GM12878 (cell line): ENCODE results near the gene PSMA7. TPM values are rescaled to one million over a fixed set of nuclear protein-coding genes. Genes with fewer than 3 reads are reported as not detected.

Source experiments
- ATAC-seq: fragments of 200-7000 bp; cut with Tn5 transposase; 3 replicates; pipeline ENCODE4 v1.9.1; 2020; ENCODE audit warnings: mild to moderate bottlenecking, moderate library complexity
- BruUV-seq: library from RNA; stranded (reverse); fragments of 400-500 nt; replicated peaks from 2 replicates; lab custom pipeline; 2021; lab: Mats Ljungman, UMichigan
- CTCF ChIA-PET: fragments of 300-600 bp; sonication (Branson Sonifier 250); formaldehyde crosslinking; extraction: SDS; loops from one replicate; lab custom pipeline; 2021; ENCODE audit warnings: inconsistent platforms; lab: Yijun Ruan, JAX
- POLR2A ChIA-PET: fragments of 350-600 bp; formaldehyde crosslinking; extraction: SDS; loops from one replicate; lab custom pipeline; 2021; ENCODE audit warnings: inconsistent platforms; lab: Charles Lee
- RAD21 ChIA-PET: fragments of 300-600 bp; sonication (Branson Sonifier 250); formaldehyde crosslinking; loops from one replicate; lab custom pipeline; 2023; ENCODE audit warnings: antibody characterized with exemption; ENCODE audit not compliant: unreplicated experiment; lab: Charles Lee
- SMC1A ChIA-PET: fragments of 300-600 bp; sonication (Branson Sonifier 250); formaldehyde crosslinking; loops from one replicate; lab custom pipeline; 2023; ENCODE audit not compliant: unreplicated experiment, uncharacterized antibody; lab: Charles Lee
- DNase-seq: peaks from one replicate; pipeline ENCODE4 v3.0.0-alpha.2; 2011; ENCODE audit warnings: low read depth, low spot score
- FAIRE-seq: peaks from 3 replicates; lab custom pipeline; 2011; peaks lifted over from hg19 to GRCh38; lab: Jason Lieb, UNC
- H2AFZ ChIP-seq: 2 replicates; pipeline ENCODE4 v1.6.0; 2011; ENCODE audit warnings: low read depth, low read length, control low read depth; ENCODE audit not compliant: control insufficient read depth
- H3K27ac ChIP-seq: 2 replicates; pipeline ENCODE4 v1.5.1; 2011; ENCODE audit warnings: control low read depth; ENCODE audit not compliant: control insufficient read depth, insufficient read depth
- H3K27me3 ChIP-seq, 2 experiments: replicated peaks in 1 of 2; 2 replicates each; pipeline versions ENCODE4 v1.6.0 to v1.6.1; 2011; ENCODE audit warnings: low read length in 1 of 2; ENCODE audit not compliant: control insufficient read depth in 2 of 2, insufficient read depth in 2 of 2
- H3K36me3 ChIP-seq, 2 experiments: 2 replicates each; pipeline ENCODE4 v1.5.1; 2011; ENCODE audit warnings: low read length in 1 of 2; ENCODE audit not compliant: control insufficient read depth in 2 of 2, insufficient read depth in 2 of 2
- H3K4me1 ChIP-seq: 2 replicates; pipeline ENCODE4 v1.6.1; 2011; ENCODE audit warnings: mild to moderate bottlenecking, low read length, moderate library complexity, mixed read lengths; ENCODE audit not compliant: control insufficient read depth, insufficient read depth
- H3K4me2 ChIP-seq: 2 replicates; pipeline ENCODE4 v1.6.0; 2011; ENCODE audit warnings: control low read depth; ENCODE audit not compliant: control insufficient read depth, insufficient read depth
- H3K4me3 ChIP-seq: fragments of 200-600 bp; sonication (generic); 2 replicates; pipeline ENCODE4 v1.5.1; 2016
- H3K79me2 ChIP-seq: 2 replicates; pipeline ENCODE4 v1.6.0; 2011; ENCODE audit warnings: low read length; ENCODE audit not compliant: control insufficient read depth, insufficient read depth
- H3K9ac ChIP-seq: 2 replicates; pipeline ENCODE4 v1.8.0; 2011; ENCODE audit warnings: low read length, control low read depth, mixed read lengths; ENCODE audit not compliant: control insufficient read depth, insufficient read depth
- H3K9me3 ChIP-seq: replicated peaks from 3 replicates; pipeline ENCODE4 v1.5.1; 2011; ENCODE audit warnings: mild to moderate bottlenecking, low read length; ENCODE audit not compliant: control insufficient read depth, insufficient read depth
- H4K20me1 ChIP-seq: 2 replicates; pipeline ENCODE4 v1.6.0; 2011; ENCODE audit not compliant: control insufficient read depth, insufficient read depth
- CREB1 ChIP-seq: IDR thresholded peaks from 2 replicates; pipeline ENCODE4 v1.6.1; 2012; ENCODE audit warnings: low read depth, mild to moderate bottlenecking, inconsistent platforms
- DPF2 ChIP-seq: fragments of 450-650 bp; IDR thresholded peaks from 2 replicates; pipeline ENCODE4 v1.6.1; 2017; ENCODE audit warnings: mild to moderate bottlenecking
- EGR1 ChIP-seq, 2 experiments: IDR thresholded peaks; 1 replicate in 1 of 2; 2 replicates in 1 of 2; pipeline ENCODE4 v1.6.1; 2011 to 2012; ENCODE audit warnings: low read depth in 2 of 2, low read length in 2 of 2, borderline replicate concordance in 1 of 2, mild to moderate bottlenecking in 1 of 2, moderate library complexity in 1 of 2
- FOXM1 ChIP-seq: IDR thresholded peaks from 2 replicates; pipeline ENCODE4 v1.6.1; 2012; ENCODE audit warnings: low read depth, mild to moderate bottlenecking, inconsistent platforms, low read length, moderate library complexity
- HCFC1 ChIP-seq: fragments of 150-350 bp; IDR thresholded peaks from 2 replicates; pipeline ENCODE4 v1.6.1; 2014; ENCODE audit warnings: low read length
- PAX8 ChIP-seq: fragments of 450-650 bp; IDR thresholded peaks from 2 replicates; pipeline ENCODE4 v1.6.1; 2017; ENCODE audit warnings: mild to moderate bottlenecking, moderate library complexity
- REST ChIP-seq: IDR thresholded peaks from 2 replicates; pipeline ENCODE4 v1.6.1; 2012; ENCODE audit warnings: mild to moderate bottlenecking, low read depth, low read length
- SMC3 ChIP-seq: IDR thresholded peaks from 2 replicates; pipeline ENCODE4 v1.6.1; 2011; ENCODE audit warnings: low read length, improper control_type of control experiment, borderline replicate concordance
- ZBTB40 ChIP-seq: fragments of 450-650 bp; IDR thresholded peaks from 2 replicates; pipeline ENCODE4 v1.6.1; 2016; ENCODE audit warnings: mild to moderate bottlenecking, moderate library complexity, borderline replicate concordance
- ZSCAN29 ChIP-seq: fragments of 450-650 bp; IDR thresholded peaks from 2 replicates; pipeline ENCODE4 v1.6.1; 2017; ENCODE audit warnings: mild to moderate bottlenecking, moderate library complexity
- WGBS: methylation state at CpG from one replicate; pipeline ENCODE4 v1.1.6; 2016; ENCODE audit warnings: low lambda C conversion rate; ENCODE audit not compliant: insufficient replicate concordance, insufficient coverage; ENCODE audit errors: missing lambda C conversion rate; 5-methylcytosine and 5-hydroxymethylcytosine counted together
- in situ Hi-C: fragments of 300-500 bp; cut with MboI; formaldehyde crosslinking; loops from 9 replicates; pipeline ENCODE4 v1.14.3; 2018; ENCODE audit warnings: mixed read lengths
- intact Hi-C: fragments of 100-400 bp; cut with micrococcal nuclease; formaldehyde crosslinking; loops from one replicate; pipeline ENCODE4 v1.14.2; 2022; ENCODE audit not compliant: unreplicated experiment
- polyA plus RNA-seq, 11 experiments: library from polyadenylated mRNA; depleted of rRNA in 4 of 11; unstranded in 6 of 11; stranded (reverse) in 5 of 11; fragments of >200 nt; fragmentation: Nextera tagmentation in 4 of 11; fragmentation: Illumina TruSeq in 1 of 11; extraction: Ambion mirVana in 4 of 11; extraction: Trizol in 1 of 11; gene quantifications; 1 replicate in 1 of 11; 2 replicates in 10 of 11; pipeline versions ENCODE4 v1.2.1 to v1.2.3, GENCODE V29; 2011 to 2016; ENCODE audit warnings: inconsistent platforms in 2 of 11, missing spikeins in 2 of 11, low read depth in 1 of 11
- total RNA-seq, 4 experiments: library from RNA; depleted of rRNA in 3 of 4; stranded (reverse); fragments of >200 nt in 3 of 4; fragmentation: Illumina TruSeq in 1 of 4; extraction: Trizol in 1 of 4; gene quantifications; 2 replicates each; pipeline versions ENCODE4 v1.2.1 to v1.2.3, GENCODE V29; 2013 to 2021

The PSMA7 gene
- total and polyA plus RNA-seq, 10 of the 15 experiments (the other 5 are each of a cell fraction or from before 2014, with no cell fraction given) = 216 to 857 (median 368) TPM

DNA sequence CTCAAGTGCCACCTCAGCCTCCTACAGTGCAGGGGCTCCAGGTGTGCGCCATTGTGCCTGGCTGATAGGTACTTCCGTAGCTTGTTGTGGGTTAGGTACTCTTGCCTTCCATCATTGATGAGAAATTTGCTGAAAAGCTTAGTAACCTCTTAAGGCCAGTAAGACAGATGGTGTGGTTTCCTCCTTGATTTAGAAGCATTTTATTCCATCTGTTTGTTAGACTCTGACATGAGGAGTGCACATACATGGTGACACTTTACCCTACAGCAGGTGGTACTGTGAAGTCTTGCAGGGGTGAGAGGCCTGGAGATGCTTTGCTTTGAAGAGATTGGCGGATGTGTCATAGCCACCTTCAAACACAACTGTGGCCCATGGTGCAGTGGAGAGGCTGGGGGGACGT, 24.9 kb upstream of the PSMA7 start:
- WGBS = 85% methylated on average over 4 of the region's 4 CpGs
- no TSS peak for BruUV-seq
- H3K9me3 ChIP-seq = no peaks in the 10 kb centered on the region
- ChIA-PET POLR2A (no interaction called here), RAD21 (no interaction called here), SMC1A (no interaction called here), CTCF (no interaction called here)
- no peaks in the 10 kb centered on the region for H4K20me1 ChIP-seq
- TF ChIP-seq CREB1 = no peak
- ATAC-seq = no peak
- intact Hi-C loops = no loop called here
- H3K27me3 ChIP-seq = no peaks in the 10 kb centered on the region
- no peak overlapping the region for H3K9ac ChIP-seq
- peaks cover 4 to 23% of the 10 kb centered on the region in 2 experiments; a peak in 3 of 4 replicates for H3K36me3 ChIP-seq
- no peaks in the 10 kb centered on the region for H3K4me1 ChIP-seq
- H3K79me2 ChIP-seq = no peaks in the 10 kb centered on the region
- H3K27ac ChIP-seq = no peak overlapping the region
- H2AFZ ChIP-seq = no peak overlapping the region
- no peak for FAIRE-seq
- H3K4me2 ChIP-seq = no peak overlapping the region
- no peak overlapping the region for H3K4me3 ChIP-seq
- in situ Hi-C loops = no loop called here
- no peak for DNase-seq

DNA sequence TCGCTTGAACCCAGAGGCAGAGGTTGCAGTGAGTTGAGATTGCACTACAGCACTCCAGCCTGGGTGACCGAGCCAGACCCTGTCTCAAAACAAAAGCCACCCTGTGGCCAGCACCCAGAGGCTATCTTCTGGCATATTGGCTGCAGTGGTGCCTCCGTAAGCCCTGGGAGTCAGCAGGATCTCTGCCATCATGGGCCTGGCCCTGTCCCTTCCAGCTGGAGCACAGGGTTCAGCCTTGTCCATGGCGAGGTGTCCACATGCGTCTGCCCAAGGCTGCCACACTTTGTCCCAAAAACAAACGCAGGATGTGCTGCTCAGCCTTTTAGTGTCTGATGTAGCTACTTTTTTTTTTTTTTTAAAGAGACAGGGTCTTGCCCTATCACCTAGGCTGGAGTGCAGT, 24.3 kb upstream of the PSMA7 start:
- 96% methylated on average over 6 of the region's 6 CpGs for WGBS
- Histone ChIP-seq H3K9ac (no peak overlapping the region), H3K4me3 (no peak overlapping the region), H3K27me3 (no peaks in the 10 kb centered on the region), H3K9me3 (no peaks in the 10 kb centered on the region), H4K20me1 (no peaks in the 10 kb centered on the region), H3K36me3 (peaks cover 4 to 29% of the 10 kb centered on the region in 2 experiments; a peak in 3 of 4 replicates), H3K27ac (no peak overlapping the region), H2AFZ (no peak overlapping the region), H3K4me2 (no peak overlapping the region), H3K4me1 (no peaks in the 10 kb centered on the region), H3K79me2 (no peaks in the 10 kb centered on the region)
- ChIA-PET POLR2A (interaction anchor here (0.7 kb wide), 1 partner anchor 640 kb away, joined by 4 read pairs; no protein-coding TSS in a partner anchor), CTCF (no interaction called here), RAD21 (no interaction called here), SMC1A (no interaction called here)
- in situ Hi-C loops = no loop called here
- DNase-seq (no peak), ATAC-seq (no peak), FAIRE-seq (no peak)
- no TSS peak for BruUV-seq
- intact Hi-C loops = no loop called here
- TF ChIP-seq DPF2 (no peak), REST (no peak), ZBTB40 (no peak), SMC3 (no peak), PAX8 (no peak), FOXM1 (no peak), ZSCAN29 (no peak), EGR1 (IDR thresholded peaks at IDR 0.05; ENCODE audit: borderline replicate concordance in 1 of 2, low read depth in 2 of 2, low read length in 2 of 2) (no peak), HCFC1 (no peak)
